GM12873 (cell line): Measurements from ENCODE around the gene CSF3.

Experiments
- CTCF ChIP-seq: IDR thresholded peaks from 2 replicates; pipeline ENCODE4 v1.5.1; 2012; ENCODE audit warnings: low read depth, mild to moderate bottlenecking, moderate library complexity, low read length, control low read depth; ENCODE audit not compliant: insufficient read depth; ENCODE audit errors: missing control alignments

Gene CSF3

GRCh38 chr17:40015005-40015997 lies at the start of gene CSF3:
Gene CSF3, plus strand, starts transcription at chr17:40015440. Its CDS starts 35 bp downstream, at chr17:40015475.
- no peak for TF ChIP-seq CTCF

- TF ChIP-seq CTCF, result no peak
Measured at GRCh38 chr17:39966771-39967170, 48.5 kb upstream of the CSF3 start.

GRCh38 chr17:39968761-39969160 lies 46.5 kb upstream of the CSF3 start:
- TF ChIP-seq CTCF, result no peak

- no peak for TF ChIP-seq CTCF
Measured at GRCh38 chr17:39969375-39969774, 45.9 kb upstream of the CSF3 start.

- no peak for TF ChIP-seq CTCF
Measured at GRCh38 chr17:39970157-39970692, 45.0 kb upstream of the CSF3 start.

GRCh38 chr17:39971076-39971603 lies 44.1 kb upstream of the CSF3 start:
- no peak for TF ChIP-seq CTCF

GRCh38 chr17:39972271-39972670 lies 43.0 kb upstream of the CSF3 start:
- TF ChIP-seq CTCF, result no peak
